ENCODE data around the gene COL15A1. TPM values are rescaled to one million over a fixed set of nuclear protein-coding genes. Genes with fewer than 3 reads are reported as not detected.
"Not testable (repeated sequence)": the region's sequence is repeated elsewhere in the genome, so short reads cannot be mapped to it uniquely, and the experiment has no call there.

COL15A1 gene
- polyA plus RNA-seq, 3 donors: 24.1 to 29.6 (median 25.9) TPM

DNA sequence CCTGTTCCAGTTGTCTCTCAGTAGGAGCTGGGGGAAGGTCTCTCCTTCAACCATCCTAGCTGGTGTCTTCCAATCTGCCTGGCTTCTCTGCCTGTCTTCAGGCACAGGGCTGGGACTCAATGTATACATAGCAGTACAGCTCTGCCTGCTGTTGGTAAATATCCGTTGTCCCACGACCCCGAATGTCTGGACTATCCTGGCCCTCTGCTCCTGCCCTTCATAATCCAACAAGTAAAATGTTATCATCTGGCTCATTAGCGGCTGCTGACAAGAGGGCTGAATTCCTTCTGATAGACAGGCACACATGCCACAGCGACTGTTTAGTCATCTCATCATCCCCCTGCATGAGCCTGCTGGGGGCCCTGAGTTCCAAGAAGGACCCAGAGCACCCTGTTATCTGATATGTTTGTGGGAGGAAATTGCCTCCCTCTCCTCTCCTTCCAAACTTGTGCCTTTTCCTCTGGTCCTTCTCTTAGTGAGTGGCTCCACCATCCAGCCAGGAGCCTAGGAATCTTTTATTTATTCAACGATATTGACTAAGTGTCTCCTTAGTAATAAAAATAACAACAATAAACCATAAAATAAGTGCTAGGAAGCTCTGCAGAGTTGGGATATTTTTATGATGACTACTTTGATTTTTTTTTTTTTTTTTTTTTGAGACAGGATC, 131.7 kb downstream of the COL15A1 start:
- no peak for DNase-seq

DNA sequence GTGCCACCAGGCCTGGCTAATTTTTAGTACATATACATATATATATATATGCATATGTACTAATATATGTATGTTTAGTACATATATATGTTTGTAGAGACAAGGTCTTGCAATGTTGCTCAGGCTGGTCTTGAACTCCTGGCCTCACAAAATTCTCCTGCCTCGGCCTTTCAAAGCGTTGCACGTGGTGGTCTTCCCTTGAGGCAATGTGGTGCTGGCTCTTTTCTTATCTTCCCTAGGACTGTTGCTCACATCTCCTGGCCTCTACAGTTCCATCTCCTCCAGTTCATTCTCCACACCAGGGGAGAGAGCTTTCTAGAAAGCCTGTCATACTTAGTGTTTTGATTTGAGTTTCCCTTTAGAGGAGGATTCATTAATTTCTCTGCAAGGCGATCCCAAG, 132.3 kb downstream of the COL15A1 start:
- no peak for DNase-seq

DNA sequence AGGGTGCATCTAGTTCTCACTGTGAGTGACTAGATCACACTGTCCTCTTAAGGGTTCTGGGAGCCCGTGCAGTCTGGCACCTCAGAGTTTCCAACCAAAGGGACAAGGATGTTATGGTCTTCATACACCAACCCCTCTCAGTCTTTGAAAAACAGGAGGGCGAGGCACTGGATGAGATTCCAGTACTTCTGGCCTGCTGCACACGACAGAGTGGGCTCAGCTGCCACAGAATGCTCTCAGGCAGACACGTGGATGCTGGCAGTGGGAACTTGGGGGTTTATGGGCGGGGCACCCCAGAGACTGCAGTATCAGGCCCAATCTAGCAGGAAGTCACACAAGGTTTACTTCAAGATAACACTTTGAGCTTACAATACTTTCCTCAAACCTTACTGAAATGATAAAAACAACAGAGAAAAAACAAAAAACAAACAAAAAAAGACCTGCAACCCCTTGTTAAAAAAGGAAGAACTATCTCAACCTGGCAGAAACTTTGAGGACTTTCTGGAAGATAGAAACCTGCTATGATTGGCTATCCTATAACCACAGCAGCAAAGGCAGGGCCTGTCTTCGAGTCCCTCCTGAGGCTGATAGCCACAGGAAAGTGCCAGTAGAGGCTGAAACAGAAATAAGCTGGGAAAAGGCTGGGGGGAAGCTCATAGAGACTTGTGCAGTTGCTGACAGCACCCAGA, 132.9 kb downstream of the COL15A1 start:
- DNase-seq: no peak

DNA sequence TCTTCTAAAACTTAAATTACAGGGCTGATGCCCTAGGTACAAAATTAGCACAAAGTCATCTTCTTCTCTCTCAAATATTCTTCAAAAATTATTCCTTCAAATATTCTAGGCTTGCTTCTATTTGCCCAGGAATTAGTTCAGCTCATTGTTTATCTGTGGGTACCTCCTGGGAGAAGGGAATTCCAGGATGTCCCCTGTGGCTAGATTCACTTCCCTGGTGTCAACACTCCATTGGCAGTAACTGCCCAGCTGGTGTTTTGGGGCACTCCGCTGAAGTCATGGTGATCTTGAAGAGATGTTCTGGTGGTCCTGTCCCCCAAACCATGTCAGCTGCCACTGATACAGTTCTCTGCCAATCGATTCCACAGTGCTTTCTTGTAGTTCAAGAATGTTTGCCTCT, 135.0 kb downstream of the COL15A1 start:
- no peak for DNase-seq

DNA sequence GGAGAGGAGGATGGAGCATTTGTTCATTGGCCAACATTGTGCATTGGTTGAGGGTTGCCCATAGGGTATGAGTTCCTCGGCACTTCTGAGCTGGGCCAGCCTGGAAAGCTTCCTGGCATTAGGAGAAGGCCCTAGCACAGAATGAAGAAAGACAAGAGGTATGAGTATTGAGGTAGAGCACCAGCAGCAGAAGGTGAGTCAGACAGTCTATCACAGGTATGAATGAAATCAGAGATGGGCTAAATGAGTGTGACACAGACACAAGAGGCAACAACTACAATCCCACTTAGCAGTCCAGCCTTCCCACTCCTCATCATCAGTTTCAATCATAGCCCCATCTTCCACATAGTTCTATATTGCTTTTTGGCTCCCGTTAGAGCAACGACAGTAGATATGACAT, 135.8 kb downstream of the COL15A1 start:
- no peak for DNase-seq

DNA sequence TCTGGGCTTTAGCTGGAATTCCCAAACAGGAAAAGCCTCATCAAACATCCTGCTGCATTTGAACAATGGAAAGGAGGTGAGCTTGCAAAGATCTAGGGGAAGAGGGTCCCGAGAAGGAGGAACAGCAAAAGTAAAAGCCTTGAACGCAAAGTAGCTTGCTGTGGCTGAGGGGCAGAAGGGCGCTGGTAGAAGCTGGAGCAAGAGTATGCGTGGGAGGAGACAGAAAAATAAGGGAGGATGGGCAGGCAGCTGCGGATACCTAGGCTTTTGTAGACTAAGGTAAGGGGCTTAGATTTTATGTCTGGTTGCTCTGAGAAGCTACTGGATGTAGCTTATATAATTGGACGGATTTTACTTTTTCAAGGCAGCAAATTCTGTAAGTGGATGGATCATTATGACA, 139.3 kb downstream of the COL15A1 start:
- no peak for DNase-seq

DNA sequence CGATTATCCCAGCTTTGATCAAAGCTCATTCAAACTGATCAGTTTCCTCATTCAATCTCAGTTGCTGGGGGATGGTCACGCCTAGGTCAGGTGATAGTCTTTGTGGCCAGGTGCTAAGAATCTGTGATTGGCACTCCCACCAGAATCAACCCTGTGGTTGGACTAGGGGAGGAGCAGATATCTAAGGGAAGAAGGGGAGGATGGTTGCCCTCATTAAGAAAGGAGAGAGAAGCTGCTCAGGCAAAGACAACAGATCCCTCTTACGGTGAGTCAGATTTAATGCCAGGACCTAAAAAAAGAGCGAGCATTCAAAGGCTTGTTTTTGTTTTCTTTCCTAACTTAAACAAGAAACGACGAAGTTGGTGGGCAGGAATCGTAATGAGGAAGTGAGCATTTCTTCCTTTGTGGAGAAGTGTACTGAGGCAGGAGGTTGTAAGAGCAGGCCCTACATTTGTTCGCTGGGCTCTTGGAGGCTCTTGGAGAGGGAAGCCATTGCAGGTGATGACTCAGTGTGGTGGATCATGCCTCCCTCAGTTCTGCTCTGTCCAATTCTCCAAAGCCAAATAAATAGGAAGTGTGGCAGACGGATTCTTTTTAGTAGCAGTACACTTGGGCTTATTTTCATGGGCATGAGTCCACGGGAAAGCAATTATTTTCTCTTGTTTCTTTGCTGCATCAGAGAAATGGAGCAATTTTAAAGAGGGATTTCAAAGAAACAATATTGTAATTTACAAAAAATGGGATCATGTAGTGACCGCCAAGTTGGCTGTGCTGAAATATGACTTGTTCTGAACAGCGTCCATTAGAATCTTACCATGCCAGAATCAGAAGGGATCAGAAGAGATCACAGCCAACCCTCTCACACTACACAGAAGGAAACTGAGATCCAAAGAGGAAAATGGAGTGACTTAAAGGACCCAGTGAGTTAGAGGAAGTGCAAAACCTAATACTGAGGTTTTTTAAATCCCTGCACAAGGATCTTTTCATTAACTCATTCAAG, 142.5 kb downstream of the COL15A1 start:
- DNase-seq: no peak

DNA sequence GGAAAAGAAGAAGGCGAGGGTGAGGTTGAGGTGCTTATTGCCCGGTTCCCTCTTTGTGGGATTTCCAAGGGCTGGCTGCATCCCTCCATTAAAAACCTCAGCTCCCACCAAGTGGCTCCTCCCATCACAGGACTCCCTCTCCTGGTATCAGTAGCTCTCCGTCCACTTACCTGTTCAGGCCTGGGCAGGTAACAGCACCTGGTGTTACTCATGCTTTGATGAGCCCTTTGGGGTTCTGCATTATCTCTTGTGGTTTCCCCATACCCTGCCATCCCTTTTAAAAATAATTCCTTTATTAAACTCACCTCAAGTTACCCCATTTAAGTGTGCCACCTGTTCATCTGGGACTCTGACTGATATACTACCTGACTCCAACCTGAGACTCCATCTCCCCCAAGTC, 143.8 kb downstream of the COL15A1 start:
- no peak for DNase-seq

DNA sequence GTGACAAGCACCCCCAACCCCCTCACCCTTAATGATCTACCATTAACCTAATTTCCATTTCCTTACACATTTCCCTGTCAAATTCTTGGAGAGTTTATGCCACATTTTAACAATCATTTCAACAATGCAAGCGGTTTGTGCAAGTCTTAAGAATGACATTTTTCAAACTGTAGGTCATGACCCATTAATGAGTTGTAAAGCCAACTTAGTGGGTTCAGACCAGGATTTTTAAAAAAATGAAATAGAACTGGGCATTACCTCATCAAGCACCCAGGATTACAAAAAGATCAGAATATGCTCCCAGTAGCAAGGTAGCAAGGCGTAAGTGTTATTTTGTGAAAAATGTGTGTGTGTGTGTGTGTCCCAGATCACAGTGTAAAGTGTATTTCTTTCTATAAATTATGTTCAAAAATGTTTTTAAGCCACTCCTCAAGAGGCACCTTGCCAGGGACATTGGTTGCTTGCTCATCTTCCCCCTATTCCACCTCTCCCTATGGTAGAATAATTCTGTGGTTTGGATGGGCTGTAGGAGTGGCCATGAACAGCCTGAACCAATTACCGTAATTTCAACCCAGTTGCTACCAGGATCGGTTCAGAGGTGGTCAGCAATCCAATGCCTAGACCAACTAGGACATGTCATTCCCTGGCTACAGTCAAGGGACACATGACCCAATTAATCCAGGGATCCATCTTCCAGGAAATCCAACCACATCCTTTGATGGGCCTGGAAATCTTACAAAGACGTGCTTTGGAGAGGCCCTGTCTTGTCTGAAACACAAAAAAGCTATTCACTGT, 146.8 kb downstream of the COL15A1 start:
- DNase-seq: no peak

DNA sequence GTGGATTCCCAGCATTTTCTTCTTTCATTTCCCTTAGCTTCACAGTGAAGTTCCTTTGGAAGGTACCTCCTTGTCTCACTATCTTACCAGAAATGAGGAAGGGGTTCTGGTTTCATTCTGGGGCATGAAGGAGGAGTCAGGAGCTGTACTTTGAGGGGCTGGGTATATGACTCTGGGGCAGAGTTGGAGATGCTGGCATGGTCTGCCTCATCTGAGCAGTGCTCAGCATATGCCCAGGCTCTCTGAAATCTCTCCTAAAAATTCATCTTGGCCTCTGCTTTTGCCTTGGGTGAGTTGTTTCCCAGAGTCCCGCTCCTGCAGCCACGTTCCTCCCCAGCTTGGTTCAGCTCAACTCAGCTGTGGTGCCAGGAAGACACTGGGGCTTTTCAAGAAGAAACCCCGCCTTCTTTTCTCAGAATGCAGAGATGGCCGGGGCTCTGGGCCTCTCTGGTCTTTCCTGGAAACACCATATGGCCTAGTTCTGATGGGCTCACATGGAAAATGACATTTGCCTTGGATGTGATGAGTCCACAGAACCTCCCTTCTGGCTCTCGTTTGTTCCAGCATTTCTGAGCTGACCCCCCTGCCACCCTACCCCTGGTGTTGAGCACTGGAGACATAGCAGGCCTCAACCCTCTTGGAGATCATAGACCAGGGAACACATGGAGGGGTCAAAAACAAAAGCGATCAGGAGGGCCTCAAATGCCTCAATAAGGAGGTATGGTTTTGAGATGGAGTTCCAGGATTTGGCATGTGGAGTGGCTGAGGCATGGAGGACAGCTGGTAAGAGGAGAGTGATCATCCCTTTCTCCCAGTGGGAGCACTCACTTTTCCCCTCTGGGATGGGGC, 149.2 kb downstream of the COL15A1 start:
- DNase-seq: no peak

DNA sequence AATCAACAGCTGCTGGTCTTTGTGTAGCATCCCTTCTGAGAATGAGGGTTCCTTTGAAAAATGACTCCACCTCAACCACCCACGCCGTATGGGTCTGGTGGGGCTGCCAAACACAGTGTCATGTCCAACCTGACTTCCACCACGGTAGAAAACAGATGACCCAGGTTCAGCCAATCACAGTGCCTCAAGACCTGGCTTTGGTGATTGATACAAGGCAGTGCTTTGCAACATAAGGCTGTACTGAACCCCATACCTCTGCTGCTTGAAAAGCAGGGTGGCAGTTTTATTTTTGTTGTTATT, 149.7 kb downstream of the COL15A1 start:
- DNase-seq: no peak

DNA sequence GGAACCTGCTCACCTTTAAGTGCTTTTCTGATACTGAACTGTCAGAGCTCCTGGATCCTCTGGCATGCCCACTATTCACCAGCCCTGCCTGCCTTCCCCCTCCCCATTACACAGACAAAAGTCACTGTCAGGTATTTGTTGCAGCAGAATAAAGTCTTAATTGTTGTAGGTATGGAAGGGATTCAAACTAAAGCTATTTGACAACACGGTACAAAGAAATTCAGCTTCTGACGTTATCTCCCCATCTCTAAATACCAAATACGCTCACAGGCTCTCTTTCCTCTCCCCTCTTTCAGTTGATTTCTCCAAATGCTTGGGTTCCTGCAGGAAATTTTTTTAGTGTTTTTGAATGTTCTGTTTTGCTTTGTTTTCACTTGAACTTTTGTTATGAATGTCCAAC, 151.9 kb downstream of the COL15A1 start:
- DNase-seq: no peak

DNA sequence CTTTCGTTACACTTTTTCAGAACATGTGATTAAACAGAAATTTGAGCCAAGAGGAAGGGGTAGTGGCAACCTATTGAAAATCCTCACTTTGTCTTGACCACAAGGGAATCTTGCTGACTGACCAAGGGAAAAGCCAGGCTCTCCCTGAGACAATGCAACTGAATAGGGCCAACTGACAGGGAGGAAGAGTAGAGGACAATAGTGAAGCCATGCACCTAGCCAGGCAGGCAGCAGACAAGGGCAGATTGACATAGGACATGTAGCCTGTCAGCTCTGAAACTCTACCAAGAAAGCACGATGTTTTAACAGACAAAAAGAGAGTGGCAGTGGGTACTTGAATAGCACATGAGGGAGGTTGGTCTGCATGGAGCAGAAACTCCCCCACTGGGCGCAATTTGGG, 152.7 kb downstream of the COL15A1 start:
- DNase-seq: no peak

DNA sequence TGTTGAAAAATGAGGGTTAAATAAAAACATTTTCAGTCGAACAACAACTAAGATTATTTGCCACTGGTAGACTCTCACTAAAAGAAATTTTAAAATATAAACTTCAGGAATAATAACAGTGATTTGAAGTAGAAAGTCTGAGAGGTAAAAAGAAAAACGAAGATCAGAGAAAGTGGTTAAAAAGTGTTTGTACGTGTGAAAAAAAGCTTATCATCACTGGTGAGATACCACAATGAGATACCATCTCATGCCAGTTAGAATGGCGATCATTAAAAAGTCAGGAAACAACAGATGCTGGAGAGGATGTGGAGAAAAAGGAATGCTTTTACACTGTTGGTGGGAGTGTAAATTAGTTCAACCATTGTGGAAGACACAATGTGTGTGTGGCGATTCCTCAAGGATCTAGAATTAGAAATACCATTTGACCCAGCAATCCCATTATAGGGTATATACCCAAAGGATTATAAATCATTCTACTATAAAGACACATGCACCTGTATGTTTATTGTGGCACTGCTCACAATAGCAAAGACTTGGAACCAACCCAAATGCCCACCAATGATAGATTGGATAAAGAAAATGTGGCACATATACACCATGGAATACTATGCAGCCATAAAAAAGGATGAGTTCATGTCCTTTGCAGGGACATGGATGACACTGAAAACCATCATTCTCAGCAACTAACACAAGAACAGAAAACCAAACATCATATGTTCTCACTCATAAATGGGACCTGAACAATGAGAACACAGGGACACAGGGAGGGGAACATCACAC, 156.3 kb downstream of the COL15A1 start:
- not testable (repeated sequence) for DNase-seq

DNA sequence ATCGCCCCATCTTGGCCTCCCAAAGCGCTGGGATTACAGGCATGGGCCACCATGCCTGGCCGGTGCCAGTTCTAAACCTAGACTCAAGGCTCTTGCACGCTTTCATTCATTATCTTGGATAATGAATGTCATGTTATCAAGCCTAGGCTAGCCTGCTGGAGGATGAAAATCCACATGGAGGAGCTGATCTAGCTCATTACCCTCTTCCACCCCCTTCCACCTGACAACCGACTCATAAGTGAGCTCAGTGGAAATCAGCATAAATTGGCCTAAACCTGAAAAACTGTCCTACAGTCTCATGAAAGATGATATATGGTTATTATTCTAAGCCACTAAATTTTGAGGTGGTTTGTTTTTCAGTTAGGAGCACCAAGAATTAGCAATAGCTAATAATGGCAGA, 157.6 kb downstream of the COL15A1 start:
- no peak for DNase-seq

DNA sequence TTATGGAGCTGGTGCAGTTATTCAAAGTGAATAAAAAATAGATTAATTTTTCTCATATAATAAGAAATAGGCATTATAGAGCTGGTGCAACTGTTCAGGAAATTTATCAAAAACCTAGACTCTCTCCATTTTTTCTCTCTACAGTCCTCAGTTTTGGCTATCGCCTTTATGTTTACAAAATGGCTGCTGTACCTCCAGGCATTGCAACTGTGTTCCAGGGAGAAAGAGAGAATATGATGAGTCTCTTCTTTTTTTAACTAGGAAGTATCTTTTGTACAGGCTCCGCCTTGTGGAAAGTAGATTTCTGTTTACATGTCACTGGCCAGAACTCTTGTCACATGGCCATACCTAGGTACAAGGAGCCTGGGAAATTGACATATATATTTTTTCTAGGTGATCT, 158.1 kb downstream of the COL15A1 start:
- DNase-seq: no peak

DNA sequence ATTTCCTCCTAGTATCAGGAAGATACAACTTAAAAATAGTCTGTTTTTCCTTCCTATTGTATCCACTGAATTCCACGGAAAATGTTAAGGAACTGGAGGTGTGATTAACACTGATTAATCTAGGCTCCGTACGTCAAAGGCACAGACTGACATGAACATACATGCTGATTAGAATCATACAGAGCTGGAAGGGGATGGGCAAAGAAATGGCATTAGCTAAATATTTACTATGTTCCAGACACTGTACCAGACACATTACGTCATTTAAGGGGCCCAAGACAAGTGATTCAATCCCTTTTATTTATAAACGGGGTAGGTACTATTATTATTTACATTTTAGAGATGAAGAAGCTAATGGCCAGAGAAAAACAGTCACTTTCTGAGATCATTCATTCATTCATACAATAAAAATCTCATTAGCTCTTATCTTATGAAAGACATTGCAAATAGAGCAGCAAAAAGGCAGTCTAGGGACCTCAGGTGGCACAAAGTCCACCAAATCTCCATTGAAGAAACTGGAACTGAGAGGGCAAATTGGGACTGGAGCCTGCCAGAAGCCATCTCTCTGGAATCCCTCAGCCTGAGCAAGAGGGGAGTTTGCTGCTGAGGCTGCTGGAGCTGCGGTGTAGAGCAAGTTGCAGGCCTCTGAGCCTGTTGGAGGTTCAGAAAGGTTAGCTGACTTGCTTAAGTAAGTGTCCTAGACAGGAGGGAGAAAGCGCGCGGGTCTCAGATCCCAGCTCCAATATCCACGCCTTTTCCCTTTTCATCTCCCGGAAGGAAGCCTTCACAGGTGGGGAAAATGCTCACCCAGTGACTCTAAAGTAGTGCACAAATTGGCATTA, 159.6 kb downstream of the COL15A1 start:
- DNase-seq: no peak

DNA sequence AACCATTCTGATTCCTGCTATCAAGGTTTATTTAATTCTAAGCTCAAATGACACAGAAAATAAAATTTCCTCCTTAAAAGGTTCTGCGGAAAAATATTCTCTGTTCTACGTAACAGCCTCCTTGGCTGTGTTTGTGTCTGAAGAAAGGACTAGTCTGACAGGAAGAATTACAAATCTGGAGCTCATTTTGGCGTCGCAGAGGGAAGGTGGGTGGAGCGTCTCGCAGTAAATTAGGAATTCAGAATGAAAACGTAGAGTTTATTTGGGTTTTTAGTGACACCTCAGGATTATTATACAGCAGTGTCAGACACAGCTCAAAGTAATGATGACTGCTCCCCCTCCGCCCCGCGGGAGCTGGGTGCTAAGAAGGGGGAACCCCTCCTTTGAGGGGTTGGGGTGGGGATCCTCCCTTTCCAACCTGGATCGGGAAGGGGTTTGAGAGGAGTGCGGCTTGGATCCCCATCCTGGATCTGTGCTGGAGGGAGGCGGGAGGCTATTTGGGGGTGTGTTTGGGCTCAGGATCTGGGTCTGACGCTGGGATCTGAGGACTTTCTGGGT, 160.3 kb downstream of the COL15A1 start:
- no peak for DNase-seq

Data from renal pelvis (tissue), 4 donors.